RPMI8226 (cell line): Measurements from ENCODE around the gene ZFP2.
A peak's percentile ranks its signal among the peaks of the same experiment; 100 is the strongest.
"Not testable (repeated sequence)": the region's sequence is repeated elsewhere in the genome, so short reads cannot be mapped to it uniquely, and the experiment has no call there.

Source experiments
- DNase-seq: peaks from one replicate; pipeline ENCODE4 v3.0.0-alpha.2; 2015

ZFP2 gene

DNA sequence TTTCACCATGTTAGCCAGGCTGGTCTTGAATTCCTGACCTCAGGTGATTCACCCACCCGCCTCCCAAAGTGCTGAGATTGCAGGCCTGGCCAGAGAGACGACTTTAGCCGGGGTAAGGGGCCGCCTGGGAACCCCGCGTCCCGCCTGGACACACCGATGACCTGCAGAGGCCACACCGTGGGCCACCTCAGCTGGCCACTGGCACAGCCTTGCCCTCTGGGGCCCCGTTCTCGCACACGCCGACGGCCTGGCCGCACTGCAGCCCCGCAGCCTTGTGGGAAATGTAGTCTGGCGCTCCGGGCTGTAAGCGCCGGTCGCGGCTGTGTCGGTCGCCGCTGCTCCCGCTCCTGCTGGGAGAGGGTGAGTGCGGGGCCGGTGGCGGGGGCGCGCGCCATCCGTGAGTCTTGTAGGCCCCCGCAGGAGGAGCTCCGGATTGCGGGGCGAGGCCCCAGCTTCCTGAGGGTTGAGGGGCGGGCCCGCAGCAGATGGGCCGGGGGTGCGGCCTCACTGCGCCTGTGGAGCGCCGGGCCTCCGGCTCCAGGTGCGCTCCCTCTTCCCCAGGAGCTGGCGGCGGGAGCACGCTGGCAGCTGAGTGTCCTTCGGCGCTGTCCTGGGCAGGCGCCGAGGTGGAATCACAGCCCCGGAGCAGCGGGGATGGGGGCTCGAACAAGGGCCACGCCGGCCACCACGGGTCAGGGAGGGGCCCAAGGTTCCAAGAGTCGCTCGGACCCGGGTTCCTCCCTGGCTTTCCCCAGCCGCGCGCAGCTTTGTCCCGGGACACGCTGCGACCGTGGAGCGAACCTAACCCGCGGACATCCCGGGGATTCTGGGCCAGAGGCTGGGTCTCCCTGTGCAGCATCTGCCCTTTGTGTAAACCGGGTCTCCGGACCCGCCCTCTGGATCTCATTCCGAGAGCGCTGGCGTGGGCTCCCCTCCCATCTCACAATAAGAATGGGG, at the start of gene ZFP2:
Gene ZFP2 (plus strand): TSS at position 299 of the 957 bp plus-strand sequence. CDS start 35,401 bp downstream, outside the sequence.
- DNase-seq, result peak; percentile 53

DNA sequence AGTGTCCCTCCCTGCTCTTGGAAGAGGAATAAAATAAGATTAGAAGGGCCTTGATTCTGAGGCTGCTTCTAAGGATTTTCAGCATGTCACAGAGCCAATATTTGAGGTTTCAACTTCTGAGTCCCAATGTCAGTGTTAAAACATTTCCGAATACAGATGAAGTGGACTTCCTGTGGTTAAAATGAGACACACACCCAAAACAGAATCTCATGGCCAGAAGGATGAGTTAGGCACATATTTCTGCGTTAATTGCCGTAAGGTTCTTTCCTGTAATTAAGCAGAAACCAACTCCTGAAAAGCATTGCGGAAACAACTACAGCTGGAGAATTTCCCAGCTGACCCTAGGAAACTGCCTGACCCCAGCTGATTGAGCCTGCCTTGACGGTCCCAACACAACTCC, 46.4 kb upstream of the ZFP2 start:
- no peak for DNase-seq

DNA sequence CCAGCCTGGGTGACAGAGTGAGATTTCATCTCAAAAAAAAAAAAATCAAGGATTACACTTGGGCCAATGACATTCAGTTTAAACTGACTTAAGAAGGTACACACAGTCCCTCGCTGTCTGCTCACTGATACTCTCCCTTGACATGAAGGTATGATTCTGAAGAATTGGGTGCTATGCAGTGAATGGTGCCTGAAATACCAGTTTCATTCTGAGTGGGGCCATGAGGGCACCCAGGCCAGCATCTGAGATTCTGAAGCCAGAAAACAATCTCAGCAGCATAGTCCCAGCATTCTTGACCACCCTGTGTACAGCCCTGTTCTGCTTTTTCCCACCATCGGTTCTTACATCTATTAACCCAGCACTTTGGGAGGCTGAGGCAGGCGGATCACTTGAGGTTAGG, 43.8 kb upstream of the ZFP2 start:
- no peak for DNase-seq

DNA sequence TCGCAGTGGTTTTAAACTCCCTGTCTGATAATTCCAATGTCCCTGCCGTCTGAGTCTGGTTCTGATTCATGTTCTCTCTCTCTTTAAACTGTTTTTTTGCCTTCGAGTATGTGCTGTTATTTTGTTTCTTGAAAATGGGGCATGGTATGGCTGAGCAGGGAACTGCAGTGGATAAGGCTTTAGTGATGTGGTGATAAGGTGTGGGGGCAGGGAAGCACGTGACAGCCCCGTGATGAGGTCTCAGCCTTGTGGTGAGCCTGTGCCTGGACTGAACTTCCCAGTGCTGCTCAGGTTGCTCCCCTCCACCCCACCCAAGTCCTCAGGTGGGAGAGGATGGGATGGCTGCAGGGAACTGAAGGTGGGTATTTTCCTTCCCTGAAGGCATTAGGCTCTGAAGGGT, 41.4 kb upstream of the ZFP2 start:
- no peak for DNase-seq

DNA sequence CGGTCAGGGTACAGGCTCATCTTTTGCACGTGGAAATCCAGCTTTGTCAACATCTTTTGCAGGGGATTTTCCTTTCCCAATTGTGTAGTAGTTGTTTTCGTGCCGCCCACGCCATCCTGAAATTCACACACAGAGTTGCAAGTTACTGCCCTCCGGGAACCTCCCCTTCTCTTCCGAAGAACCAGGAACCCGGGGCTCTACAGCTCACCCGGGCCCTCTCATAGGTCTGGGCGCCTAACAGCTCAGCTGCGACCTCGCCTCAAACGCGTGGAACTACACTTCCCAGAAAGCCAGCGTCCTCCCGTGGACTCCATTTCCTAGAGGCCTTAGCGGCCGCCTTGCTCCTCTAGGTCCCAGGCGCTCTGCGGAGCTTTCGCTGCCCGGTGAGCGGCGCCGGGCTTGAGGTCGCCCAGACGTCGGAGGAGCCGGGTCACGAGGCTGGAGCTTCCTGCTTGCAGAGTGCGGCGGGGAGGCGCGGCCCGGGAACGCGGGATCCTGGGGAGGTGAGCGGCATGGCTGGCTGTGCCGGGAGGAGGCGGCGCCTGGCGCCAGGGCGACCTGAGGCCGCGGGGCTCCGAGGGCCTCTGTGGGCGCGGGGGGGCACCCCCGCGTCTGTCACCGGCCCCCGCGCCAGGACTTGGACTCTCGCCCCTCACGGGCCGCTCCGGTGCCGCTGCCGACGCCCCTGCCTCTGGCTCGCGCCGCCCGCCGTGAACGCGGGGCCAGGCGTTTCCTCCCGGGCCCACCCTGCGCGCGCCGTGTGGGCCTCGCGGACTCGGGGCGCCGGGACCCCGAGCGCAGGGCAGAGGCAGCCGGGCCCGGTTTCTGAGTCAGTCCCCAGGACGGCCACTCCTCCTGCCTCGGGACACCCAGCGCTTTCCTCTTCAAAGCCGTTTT, 35.8 kb upstream of the ZFP2 start, which contains the start of gene ZNF354B:
Gene ZNF354B (plus strand): TSS at position 329 of the 897 bp plus-strand sequence. CDS start 1,095 bp downstream, outside the sequence.
- peak; percentile 94 for DNase-seq

DNA sequence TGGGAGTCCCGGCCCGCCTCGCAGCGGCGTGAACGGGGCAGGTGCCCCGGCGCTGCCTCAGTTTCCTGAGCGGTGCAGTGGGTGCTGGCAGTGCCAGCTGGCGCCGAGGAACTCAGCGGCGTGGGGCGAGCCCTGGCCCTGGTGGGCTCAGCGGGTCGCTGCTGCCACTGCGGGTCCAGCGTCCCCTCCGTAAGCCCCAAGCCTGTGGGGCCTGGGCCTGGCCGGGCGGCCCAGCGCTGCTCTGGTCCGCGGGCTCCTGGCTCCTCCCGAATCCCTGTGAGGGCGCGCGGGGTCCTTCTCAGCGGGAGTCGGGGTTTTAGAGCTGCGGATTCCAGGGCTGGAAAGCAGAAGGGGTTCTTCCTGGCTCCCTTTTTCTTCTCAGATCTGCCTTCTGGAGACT, 35.1 kb upstream of the ZFP2 start:
- not testable (repeated sequence) for DNase-seq

DNA sequence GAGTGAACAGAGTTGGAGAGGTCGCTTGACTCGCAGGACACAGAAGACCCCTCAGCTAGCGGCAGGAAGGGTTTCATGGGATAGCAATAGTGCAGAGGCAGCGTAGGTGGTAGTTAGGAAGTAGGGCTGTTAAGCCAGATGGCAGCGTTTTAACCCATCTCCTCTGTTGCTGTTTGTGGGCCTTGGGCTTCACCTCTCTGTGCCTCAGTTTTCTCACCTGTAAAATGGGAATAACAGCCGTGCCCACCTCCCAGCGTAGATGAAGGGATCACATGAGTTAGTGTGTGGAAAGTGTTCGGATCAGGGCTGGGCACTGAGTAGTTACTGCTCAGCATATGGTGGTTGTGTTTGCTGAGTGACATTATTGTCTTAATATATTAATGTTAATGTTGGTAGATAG, 34.1 kb upstream of the ZFP2 start:
- no peak for DNase-seq

DNA sequence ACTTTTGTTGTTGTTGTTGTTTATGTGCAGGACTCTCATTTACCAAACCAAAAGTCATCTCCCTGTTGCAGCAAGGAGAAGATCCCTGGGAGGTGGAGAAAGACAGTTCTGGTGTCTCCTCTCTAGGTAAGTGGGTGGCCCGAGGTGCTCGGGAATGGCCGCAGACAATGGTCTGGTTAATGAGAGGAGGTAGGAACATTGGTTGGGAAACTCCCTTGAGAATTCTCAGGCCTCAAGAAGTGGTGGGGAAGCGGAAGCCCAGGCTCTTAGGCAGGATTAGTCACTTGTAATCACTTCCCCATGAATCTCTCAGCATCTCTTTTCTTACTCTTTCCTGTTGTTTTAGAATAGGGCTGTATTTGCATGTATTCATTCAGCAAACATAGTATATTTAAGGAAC, 28.8 kb upstream of the ZFP2 start:
- DNase-seq, result no peak

DNA sequence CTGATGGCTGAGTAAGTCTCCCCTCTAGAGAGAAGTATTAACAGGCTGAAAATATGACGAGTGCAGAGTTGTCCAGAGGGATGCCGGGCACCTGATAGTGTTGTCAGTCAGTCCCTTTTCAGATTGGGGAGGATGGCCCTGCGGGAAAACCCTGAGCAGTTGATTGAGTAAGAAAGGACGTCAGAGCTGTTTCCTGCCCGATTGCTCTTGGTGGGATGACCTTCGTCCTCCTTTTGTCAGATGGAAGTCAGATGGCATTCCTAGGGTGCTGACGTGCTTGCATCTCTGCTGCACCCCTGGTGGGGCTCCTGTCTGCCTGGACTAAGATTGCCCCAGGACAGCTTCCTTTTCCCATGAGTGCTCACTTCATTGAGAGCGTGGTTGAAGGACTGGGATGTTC, 26.1 kb upstream of the ZFP2 start:
- no peak for DNase-seq

DNA sequence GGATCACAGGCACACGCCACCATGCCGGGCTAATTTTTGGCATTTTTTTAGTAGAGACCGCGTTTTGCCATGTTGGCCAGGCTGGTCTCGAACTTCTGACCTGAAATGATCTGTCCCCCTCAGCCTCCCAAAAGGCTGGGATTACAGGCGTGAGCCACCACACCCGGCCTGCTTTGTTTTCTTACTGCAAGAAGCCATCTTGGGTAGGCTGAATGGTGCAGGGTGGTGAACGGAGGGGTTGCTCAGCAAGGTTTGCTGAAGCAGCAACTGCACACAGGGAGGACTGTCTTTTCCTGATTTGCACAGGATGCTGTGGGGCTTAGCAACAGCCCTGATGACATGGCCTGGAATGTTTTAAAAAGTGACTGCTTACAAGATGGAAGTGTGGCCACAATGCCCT, 25.3 kb upstream of the ZFP2 start:
- no peak for DNase-seq

DNA sequence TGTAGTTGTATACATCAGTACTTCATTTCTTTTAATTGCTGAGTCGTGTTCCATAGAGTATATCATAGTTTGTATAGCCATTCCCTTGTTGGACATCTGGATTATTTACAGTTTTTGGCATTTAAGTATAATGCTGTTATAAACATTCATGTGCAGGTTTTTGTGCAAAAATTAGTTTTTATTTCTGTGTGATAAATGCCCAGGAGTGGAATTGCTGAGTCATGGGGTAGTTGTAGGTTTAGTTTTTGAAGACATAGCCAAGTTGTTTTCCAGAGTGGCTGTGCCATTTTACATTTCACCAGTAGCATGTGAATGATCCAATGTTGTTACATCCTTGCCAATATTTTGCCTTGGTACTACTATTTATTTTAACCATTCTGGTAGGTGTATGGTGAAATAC, 23.4 kb upstream of the ZFP2 start:
- DNase-seq, result no peak

DNA sequence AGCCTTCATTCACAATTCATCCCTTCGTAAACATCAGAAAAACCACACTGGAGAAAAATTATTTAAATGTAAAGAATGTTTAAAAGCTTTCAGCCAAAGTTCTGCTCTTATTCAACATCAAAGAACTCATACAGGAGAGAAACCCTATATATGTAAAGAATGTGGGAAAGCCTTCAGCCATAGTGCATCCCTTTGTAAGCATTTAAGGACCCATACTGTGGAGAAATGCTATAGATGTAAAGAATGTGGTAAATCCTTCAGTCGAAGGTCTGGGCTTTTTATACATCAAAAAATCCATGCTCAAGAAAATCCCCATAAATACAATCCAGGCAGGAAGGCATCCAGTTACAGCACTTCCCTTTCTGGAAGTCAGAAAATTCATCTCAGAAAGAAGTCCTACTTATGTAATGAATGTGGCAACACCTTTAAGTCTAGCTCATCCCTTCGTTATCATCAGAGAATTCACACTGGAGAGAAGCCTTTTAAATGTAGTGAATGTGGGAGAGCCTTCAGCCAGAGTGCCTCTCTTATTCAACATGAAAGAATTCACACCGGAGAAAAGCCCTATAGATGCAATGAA, 12.5 kb upstream of the ZFP2 start:
- not testable (repeated sequence) for DNase-seq

DNA sequence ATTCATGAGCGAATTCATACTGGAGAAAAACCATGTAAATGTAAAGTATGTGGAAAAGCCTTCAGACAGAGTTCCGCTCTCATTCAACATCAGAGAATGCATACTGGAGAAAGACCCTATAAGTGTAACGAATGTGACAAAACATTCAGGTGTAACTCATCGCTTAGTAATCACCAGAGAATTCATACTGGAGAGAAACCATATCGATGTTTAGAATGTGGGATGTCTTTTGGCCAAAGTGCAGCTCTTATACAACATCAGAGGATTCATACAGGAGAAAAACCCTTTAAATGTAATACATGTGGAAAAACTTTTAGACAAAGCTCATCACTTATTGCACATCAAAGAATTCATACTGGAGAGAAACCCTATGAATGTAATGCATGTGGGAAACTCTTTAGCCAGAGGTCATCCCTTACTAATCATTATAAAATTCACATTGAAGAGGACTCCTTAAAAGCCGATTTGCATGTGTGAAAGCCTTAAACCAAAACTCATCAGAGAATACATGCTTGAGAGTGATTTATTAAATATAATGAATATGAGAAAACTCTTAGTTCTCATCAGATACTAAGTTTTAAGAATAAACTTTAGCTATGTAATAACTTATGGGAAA, 11.8 kb upstream of the ZFP2 start:
- DNase-seq, result no peak

DNA sequence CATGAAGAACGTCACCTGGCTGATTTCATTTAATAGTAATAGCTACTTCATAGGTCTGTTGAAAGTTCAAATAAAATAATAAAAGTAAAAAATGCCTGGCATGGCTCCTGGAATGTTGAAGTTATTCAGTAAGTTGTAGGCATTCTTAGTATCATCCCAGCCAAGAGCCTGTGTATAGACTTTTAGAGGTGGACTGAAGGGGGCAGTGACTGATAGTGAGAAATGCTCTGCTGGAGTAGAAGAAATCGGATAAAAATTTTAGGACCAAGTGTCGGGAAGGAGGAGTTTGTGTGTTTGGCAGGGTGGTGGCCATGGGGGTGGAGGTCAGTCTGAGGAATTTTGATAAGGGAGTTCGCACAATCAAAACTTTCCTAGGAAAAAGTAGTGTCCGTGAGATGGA, 3.6 kb downstream of the ZFP2 start:
- DNase-seq, result no peak

DNA sequence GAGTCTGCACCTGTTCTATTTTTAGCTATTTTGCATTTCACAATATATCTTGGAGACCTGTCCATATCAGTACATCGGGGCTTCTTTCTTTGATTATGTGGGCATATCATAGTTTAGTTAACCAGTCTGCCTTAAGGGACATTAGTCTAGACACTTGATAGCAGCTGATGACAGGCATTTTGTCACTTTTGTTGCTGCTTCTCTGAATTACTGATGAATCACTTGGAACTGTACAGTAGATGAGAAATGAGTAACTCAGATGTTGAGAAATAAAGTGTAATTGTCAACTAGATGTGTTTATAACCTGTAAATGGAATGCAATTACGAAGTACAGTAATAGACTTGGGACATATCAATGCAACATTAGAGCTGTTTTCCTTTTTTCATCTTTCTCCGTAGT, 7.1 kb downstream of the ZFP2 start:
- DNase-seq, result no peak

DNA sequence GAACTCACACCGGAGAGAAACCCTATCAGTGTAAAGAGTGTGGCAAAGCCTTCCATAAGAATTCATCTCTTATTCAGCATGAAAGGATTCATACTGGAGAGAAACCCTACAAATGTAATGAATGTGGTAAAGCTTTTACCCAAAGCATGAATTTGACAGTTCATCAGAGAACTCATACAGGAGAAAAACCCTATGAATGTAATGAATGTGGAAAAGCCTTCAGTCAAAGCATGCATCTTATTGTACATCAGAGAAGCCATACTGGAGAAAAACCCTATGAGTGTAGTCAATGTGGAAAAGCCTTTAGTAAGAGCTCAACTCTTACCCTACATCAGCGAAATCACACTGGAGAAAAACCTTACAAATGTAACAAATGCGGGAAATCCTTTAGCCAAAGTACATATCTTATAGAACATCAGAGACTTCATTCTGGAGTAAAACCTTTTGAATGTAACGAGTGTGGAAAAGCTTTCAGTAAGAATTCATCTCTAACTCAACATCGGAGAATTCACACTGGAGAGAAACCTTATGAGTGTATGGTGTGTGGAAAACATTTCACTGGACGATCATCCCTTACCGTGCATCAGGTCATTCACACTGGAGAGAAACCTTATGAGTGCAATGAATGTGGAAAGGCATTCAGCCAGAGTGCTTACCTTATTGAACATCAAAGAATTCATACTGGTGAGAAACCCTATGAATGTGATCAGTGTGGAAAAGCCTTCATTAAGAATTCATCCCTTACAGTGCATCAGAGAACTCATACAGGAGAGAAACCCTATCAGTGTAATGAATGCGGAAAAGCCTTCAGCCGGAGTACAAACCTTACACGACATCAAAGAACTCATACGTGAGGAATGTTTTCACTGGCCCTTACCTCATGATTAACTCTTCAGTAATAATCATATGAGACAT, 36.4 kb downstream of the ZFP2 start:
- DNase-seq, result no peak

DNA sequence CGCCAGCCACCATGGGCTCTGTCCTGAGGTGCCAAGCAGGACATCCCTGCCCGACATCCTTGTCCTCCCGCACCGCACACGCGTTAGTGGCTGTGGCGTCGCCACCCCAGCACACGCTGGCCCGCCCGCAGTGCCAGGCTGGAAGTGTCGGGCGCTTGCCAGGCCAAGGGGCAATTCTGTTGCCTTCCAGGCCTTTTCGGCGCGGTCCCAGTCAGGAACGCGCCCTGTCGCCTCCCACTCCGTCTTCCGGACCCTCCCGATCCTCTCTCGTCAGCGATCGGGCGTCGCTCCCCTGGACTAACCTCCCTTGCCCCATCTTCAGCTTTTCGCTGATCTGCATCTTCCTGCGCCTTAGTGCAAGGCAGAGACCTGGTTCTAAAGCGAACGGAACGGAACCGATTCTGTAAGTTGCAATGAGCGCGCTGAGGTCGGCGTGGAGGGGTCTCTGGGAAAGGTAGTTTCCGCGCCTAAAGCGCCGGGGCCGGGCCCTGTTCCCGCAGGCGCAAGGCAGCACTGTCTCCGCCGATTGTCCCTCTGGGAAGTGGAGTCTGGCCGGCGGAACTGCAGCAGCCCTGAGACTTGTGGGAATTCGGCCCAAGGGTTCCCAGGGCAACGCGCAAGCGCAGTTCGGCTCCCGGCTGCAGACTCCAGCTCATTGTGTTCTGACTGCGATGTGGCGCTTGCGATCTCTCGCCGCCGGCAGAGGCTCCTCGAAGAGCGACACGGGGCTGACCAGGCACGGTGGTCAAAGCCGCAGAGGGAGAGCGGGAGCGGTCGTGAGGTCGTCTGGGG, 45.1 kb downstream of the ZFP2 start, which contains the start of gene ZNF454:
Gene ZNF454 (plus strand): TSS at position 630 of the 792 bp plus-strand sequence. CDS start 1,594 bp downstream, outside the sequence.
- DNase-seq, result no peak

DNA sequence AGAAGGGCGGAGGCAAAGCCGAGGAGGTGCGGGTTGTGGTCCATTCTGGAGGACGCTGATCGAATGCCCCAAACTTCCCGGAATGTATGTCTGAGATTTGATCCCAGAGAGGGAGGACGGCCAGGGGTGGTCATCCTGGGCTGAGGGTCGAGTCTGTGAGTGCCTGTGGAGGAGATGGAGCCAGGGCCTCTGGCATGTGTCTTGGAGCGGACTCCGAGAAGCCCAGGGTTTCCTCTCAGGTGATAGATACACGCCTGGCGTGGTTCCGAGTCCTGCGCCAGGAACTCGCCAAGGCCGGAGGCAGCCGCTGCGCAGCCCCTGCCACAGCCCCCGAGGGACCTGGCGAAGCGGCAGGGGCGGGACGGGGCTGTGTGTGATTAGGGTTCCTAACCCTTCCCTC, 45.6 kb downstream of the ZFP2 start:
- no peak for DNase-seq

DNA sequence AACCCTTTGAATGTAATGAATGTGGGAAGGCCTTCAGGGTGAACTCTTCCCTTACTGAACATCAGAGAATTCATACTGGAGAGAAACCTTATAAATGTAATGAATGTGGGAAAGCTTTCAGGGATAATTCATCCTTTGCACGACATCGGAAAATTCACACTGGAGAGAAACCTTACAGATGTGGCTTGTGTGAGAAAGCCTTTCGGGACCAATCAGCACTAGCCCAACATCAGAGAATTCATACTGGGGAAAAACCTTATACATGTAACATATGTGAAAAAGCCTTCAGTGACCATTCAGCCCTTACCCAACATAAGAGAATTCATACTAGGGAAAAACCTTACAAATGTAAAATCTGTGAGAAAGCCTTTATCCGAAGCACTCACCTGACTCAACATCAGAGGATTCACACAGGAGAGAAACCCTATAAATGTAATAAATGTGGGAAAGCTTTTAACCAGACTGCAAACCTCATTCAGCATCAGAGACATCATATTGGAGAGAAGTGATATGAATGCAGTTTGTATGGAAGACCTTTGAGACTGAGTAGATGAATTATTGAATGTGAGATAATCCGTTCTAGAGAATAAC, 69.8 kb downstream of the ZFP2 start:
- no peak for DNase-seq

DNA sequence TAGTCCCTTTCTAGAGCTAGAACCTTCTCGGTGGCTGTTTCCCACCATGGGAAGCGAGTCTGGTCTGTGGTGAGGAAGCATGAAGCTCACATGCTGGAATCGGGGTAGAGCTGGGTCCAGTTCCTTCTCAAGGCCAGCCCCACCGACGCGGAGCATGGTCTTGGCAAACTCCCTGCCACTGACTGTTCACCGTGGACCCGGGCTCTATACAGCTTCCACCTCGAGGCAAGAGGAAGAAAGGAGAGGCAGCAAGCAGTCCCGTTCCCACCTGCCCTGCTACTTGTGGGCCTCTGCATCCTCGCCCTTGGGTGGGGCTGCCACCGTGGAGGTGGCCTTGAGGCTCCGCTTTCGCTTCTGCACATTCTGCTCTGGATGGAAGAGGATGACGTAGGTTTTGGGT, 85.7 kb downstream of the ZFP2 start:
- no peak for DNase-seq
